NCI-H446 (cell line): ENCODE data around the gene AJAP1.

Experiments used
- DNase-seq, 2 experiments: peaks; one replicate each; lab custom pipeline; 2025; lab: John Stamatoyannopoulos, UW

Gene AJAP1

DNA sequence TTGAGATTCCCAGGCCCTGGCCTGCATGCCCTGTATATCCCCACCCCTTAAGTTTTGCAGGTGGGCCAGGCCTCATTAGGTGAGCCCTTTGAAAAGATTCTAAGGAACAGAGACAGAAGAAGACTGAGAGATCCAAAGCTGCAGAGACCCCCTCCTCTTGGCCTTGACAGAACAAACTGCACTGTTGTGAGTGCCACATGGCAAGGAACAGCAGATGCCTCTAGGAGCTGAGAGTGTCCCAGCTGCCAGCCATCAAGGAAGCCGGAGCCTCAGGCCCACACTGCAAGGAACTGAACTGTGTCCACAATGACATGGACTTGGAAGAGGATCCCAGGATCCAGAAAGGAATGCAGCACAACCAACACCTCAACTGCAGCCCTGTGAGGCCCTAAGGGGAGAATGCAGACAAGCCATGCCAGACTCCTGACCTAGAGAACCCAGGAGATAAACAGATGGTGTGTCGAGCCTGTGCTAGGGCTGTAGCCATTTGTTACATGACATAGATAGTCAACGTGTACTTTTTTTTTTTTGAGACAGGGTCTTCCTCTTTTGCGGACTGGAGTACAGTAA is 182.7 kb downstream of the AJAP1 start:
- no peak for DNase-seq

- DNase-seq: no peak
Observed at GRCh38 chr1:4837752-4838151, 183.3 kb downstream of the AJAP1 start.

DNA sequence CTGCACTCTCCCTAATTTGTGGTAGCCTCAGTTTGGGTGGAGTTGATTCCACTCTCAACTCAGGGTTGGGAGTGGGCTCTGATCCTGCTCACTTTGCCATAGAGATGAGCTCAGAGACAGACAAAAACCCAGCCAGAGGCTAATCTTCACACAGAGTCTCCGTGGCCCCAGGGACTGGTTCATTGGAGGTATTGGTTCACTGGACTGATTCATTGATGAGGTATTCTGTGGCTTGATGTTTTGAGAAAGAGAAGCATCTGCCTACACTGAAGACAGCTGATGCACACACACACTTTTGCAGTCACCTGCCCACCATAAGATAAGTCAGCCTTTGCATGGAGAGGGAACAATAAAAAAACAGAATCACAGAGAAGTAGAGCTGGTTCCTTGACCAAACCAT is 183.8 kb downstream of the AJAP1 start:
- DNase-seq: no peak
